Measurements from ENCODE around the gene EGFL7. TPM values are rescaled to one million over a fixed set of nuclear protein-coding genes. Genes with fewer than 3 reads are reported as not detected.

Gene EGFL7
- total RNA-seq, 2 experiments from 2014 or later: 1.1 to 1.6 TPM

DNA sequence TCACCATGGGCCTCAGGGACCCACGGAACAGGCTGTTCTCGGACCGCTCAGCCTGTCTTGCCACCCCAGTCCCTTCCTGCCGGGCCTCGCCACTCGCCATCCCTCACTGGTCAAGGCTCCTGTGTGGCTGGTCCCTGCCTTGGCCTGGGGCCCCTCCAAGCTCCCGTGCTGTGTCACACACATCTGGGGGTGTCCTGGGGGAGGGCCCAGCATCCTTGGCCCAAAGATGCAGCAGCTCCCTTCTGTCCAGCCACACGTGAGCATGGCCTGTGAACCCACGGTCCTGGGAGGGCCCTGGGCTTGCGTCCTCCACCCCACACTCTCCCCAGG is 425 bp upstream of the EGFL7 start:
- no peak for ATAC-seq
- H3K9me3 Mint-ChIP-seq: no peaks in the 10 kb centered on the region
- POLR2A ChIA-PET: no interaction called here
- H3K4me1 Mint-ChIP-seq (ENCODE audit: low read depth): peaks cover 10% of the 10 kb centered on the region
- intact Hi-C loops (cut with micrococcal nuclease): no loop called here
- CTCF ChIA-PET: interaction anchor here (2.0 kb wide), 1 partner anchor 10 kb away, joined by 11 read pairs; no protein-coding TSS in a partner anchor
- no peak overlapping the region for H3K27ac Mint-ChIP-seq
- H3K4me3 Mint-ChIP-seq: no peak overlapping the region
- H3K27me3 Mint-ChIP-seq: peaks cover 23% of the 10 kb centered on the region
- DNase-seq: no peak
- no peaks in the 10 kb centered on the region for H3K36me3 Mint-ChIP-seq (ENCODE audit: low read depth)
- TF ChIP-seq, protein P1, sequence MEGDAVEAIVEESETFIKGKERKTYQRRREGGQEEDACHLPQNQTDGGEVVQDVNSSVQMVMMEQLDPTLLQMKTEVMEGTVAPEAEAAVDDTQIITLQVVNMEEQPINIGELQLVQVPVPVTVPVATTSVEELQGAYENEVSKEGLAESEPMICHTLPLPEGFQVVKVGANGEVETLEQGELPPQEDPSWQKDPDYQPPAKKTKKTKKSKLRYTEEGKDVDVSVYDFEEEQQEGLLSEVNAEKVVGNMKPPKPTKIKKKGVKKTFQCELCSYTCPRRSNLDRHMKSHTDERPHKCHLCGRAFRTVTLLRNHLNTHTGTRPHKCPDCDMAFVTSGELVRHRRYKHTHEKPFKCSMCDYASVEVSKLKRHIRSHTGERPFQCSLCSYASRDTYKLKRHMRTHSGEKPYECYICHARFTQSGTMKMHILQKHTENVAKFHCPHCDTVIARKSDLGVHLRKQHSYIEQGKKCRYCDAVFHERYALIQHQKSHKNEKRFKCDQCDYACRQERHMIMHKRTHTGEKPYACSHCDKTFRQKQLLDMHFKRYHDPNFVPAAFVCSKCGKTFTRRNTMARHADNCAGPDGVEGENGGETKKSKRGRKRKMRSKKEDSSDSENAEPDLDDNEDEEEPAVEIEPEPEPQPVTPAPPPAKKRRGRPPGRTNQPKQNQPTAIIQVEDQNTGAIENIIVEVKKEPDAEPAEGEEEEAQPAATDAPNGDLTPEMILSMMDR (IDR thresholded peaks at IDR 0.05): no peak

DNA sequence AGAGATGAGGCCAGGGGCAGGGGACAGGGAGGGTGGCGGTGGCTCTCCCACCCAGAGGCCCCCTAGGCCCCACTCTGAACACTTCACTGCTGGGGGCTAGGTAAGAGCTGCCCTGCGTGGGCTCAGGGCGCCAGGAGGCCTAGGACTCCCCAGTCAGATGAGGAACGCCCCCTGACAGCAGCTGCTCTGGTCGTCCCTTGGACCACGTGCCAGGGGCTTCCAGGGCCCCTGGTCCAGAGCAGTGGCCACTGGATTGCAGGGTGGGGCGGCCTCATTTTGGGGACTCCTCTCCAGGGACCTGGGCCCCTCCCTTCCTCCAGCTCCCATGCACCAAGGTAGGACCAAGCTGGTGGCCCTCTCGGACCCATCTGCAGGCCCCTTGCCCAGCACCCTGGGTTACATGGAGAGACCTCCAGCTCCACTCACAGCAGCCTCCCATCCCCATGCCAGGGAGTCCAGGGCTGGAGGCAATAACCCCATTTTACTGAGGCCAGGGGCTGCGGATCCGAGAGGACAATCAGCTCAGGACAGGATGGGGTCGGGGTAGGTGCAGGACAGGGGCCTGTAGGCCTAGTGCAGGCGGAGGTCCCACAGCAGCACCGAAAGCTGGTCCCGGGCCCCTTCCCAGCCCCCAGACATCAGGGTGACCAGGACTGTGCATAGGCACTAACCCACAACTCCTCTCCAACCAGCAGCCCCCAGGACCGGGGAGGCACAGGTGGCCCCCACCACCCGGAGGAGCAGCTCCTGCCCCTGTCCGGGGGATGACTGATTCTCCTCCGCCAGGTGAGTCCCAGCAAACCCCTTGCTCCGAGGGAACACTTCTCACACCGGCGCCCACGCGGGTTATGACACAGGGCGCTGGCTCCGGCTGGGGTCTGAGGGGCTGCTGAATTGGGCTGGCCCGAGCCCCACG is 1.5 kb downstream of the EGFL7 start:
- H3K36me3 Mint-ChIP-seq (ENCODE audit: low read depth): no peaks in the 10 kb centered on the region
- DNase-seq (no peak), ATAC-seq (no peak)
- H3K27me3 Mint-ChIP-seq: peaks cover 11% of the 10 kb centered on the region
- no peaks in the 10 kb centered on the region for H3K9me3 Mint-ChIP-seq
- POLR2A ChIA-PET: interaction anchor here (0.8 to 1.2 kb wide), 3 partner anchors 24 to 64 kb away, joined by 3 read pairs; no protein-coding TSS in a partner anchor
- TF ChIP-seq, protein P1 (IDR thresholded peaks at IDR 0.05): no peak
- intact Hi-C loops (cut with micrococcal nuclease): no loop called here
- H3K27ac Mint-ChIP-seq: no peak overlapping the region
- CTCF ChIA-PET: interaction anchor here (0.8 to 1.3 kb wide), 3 partner anchors 10 to 179 kb away, joined by 3 to 4 read pairs (median 3); no protein-coding TSS in a partner anchor
- H3K4me3 Mint-ChIP-seq: peak overlapping the region; percentile 63
- H3K4me1 Mint-ChIP-seq (ENCODE audit: low read depth): peaks cover 2% of the 10 kb centered on the region

DNA sequence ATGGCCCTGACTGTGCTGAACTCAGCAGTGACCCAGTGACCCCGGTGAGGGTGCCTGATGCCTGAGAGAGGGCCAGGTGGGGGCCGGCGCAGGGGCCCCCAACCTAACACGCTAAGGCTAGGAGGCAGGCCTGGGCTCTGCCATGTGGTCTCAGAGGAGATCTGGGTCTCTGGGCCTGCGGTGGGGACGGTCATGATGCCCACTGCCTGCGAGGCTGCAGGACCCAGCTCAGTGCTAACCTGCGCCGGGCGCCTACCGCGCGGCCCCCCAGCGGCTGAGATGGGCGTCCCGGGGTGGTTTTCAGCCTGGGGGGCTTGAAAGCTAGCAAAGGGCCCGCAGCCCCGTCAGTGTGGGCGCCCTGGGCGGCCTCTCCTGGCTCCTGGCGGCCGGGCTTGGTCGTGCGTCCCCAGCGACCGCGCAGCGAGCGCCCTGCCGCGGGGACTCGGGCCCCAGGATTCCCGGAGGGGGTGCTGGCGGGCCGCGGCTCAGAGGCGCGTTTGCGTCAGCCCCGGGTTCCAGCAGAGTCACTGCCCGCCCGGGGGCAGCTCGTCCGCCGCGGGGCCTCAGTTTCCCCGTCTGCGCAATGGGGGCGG is 2.5 kb downstream of the EGFL7 start:
- peak; percentile 46 for DNase-seq
- H3K4me3 Mint-ChIP-seq: peak overlapping the region; percentile 63
- ChIA-PET POLR2A (no interaction called here), CTCF (interaction anchor here (0.8 to 1.3 kb wide), 3 partner anchors 9 to 180 kb away, joined by 3 to 4 read pairs (median 3); no protein-coding TSS in a partner anchor)
- peaks cover 2% of the 10 kb centered on the region for H3K4me1 Mint-ChIP-seq (ENCODE audit: low read depth)
- ATAC-seq: peak; percentile 54
- H3K27me3 Mint-ChIP-seq: peaks cover 9% of the 10 kb centered on the region
- no peaks in the 10 kb centered on the region for H3K36me3 Mint-ChIP-seq (ENCODE audit: low read depth)
- TF ChIP-seq, protein P1 (IDR thresholded peaks at IDR 0.05): peak; percentile 42
- intact Hi-C loops (cut with micrococcal nuclease): no loop called here
- H3K9me3 Mint-ChIP-seq: no peaks in the 10 kb centered on the region
- no peak overlapping the region for H3K27ac Mint-ChIP-seq

DNA sequence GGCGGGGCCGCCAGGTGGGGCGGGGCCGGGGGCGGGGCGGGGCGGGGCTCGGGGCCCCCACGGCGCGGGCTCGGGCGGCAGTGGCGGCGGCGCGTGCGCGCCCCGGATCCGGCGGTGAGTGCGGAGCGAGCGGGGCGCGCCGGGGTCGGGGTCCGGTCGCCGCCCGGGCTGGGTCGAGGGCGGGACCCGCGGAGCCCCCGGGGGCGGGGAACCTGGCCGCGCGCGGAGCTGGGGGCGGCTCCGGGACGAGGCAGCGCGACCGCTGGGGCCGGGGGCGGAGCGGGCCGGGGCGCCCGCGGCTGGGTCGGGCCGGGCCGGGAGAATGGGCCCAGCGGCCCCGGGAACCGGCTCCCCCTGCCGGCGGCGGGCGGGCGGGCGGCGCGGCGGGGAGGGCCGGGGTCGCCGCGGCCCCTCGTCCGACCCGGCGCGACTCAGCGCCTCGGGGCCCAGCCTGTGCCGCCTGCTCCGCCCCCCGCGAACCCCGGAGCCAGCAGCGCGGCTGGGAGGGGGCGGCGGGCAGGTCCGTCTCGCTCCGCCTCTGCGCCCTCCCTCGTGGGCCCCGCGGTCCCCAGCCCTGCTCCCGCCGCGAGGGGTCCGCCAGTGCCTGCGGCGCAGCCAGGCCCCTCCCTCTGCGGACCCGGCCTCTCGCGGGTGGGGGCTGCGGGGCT is 3.1 kb downstream of the EGFL7 start:
- Mint-ChIP-seq H3K27ac (no peak overlapping the region), H3K9me3 (no peaks in the 10 kb centered on the region), H3K36me3 (ENCODE audit: low read depth) (no peaks in the 10 kb centered on the region), H3K4me3 (no peak overlapping the region), H3K4me1 (ENCODE audit: low read depth) (peaks cover 2% of the 10 kb centered on the region), H3K27me3 (peaks cover 9% of the 10 kb centered on the region)
- DNase-seq: no peak
- CTCF ChIA-PET: interaction anchor here (1.0 to 1.5 kb wide), 2 partner anchors 9 to 181 kb away, joined by 3 to 4 read pairs; no protein-coding TSS in a partner anchor
- peak; percentile 40 for ATAC-seq
- TF ChIP-seq, protein P1 (IDR thresholded peaks at IDR 0.05): no peak
- POLR2A ChIA-PET: no interaction called here
- intact Hi-C loops (cut with micrococcal nuclease): no loop called here
